ENCODE data around the gene ATP5PB. TPM values are rescaled to one million over a fixed set of nuclear protein-coding genes. Genes with fewer than 3 reads are reported as not detected.

The ATP5PB gene
- total and polyA plus RNA-seq, 4 donors, result 143 to 257 (median 223) TPM

DNA sequence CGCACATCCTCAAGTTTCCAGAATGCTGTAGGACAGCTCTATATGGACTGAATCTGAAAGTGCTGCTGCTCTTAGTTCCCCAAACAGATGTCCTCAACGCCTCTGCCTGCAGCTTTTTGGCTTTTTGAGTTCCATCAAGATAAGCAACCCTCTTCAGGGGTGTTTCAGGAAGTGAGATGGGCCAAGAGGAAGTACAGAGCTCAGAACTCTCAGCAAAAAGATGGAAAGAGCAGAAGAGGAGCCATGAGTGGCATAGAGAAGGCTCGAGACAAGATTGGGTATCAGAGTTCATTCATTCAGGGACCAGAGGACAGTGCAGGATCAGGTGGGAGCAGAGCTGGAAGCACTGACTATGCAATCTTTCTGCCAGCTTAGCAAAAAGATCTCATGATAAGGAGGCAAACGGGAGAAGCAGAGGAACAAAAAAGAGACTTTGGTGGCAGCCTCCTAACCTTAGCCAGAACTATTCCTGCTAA is 54.4 kb downstream of the ATP5PB start, which contains the start of the genes ADORA3 and TMIGD3:
TSS of gene ADORA3 (minus strand) at position 49 of the 476 bp plus-strand sequence. CDS start 279 bp downstream, outside the sequence.
TSS of gene TMIGD3 (minus strand) at position 49 of the 476 bp plus-strand sequence. CDS start 279 bp downstream, outside the sequence.
- H3K27me3 ChIP-seq (ENCODE audit: control insufficient read depth in 4 of 4, insufficient read depth in 4 of 4, low read length in 3 of 4), result no peaks in the 10 kb centered on the region
- peaks cover 2 to 15% (median 8%) of the 10 kb centered on the region in 4 donors for H3K4me1 ChIP-seq (ENCODE audit: control insufficient read depth in 4 of 4, insufficient read depth in 4 of 4, low read length in 3 of 4)
- no peak within 1 kb of the TSS for H3K9ac ChIP-seq (ENCODE audit: low read depth in 1 of 2, low read length in 2 of 2)
- 48% methylated on average over 4 of the region's 4 CpGs for WGBS
- H3K27ac ChIP-seq (ENCODE audit: low read depth in 1 of 2, low read length in 2 of 2), result peak within 1 kb of the TSS in 1 of 2 donors; percentile 19
- no peaks in the 10 kb centered on the region for H3K9me3 ChIP-seq (ENCODE audit: control insufficient read depth in 4 of 4, low read length in 3 of 4)
- no peak within 1 kb of the TSS for H3K4me3 ChIP-seq (ENCODE audit: low read depth in 1 of 3, low read length in 3 of 3)
- no peaks in the 10 kb centered on the region for H3K36me3 ChIP-seq (ENCODE audit: control insufficient read depth in 4 of 4, insufficient read depth in 3 of 4, low read depth in 1 of 4, low read length in 3 of 4)
- TF ChIP-seq TAF1 (conservative IDR thresholded peaks at IDR 0.05) (no peak), SP1 (IDR thresholded peaks at IDR 0.05) (no peak)
- TF ChIP-seq, protein P1, sequence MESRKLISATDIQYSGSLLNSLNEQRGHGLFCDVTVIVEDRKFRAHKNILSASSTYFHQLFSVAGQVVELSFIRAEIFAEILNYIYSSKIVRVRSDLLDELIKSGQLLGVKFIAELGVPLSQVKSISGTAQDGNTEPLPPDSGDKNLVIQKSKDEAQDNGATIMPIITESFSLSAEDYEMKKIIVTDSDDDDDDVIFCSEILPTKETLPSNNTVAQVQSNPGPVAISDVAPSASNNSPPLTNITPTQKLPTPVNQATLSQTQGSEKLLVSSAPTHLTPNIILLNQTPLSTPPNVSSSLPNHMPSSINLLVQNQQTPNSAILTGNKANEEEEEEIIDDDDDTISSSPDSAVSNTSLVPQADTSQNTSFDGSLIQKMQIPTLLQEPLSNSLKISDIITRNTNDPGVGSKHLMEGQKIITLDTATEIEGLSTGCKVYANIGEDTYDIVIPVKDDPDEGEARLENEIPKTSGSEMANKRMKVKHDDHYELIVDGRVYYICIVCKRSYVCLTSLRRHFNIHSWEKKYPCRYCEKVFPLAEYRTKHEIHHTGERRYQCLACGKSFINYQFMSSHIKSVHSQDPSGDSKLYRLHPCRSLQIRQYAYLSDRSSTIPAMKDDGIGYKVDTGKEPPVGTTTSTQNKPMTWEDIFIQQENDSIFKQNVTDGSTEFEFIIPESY (IDR thresholded peaks at IDR 0.05), result no peak
- TF ChIP-seq, protein P2, sequence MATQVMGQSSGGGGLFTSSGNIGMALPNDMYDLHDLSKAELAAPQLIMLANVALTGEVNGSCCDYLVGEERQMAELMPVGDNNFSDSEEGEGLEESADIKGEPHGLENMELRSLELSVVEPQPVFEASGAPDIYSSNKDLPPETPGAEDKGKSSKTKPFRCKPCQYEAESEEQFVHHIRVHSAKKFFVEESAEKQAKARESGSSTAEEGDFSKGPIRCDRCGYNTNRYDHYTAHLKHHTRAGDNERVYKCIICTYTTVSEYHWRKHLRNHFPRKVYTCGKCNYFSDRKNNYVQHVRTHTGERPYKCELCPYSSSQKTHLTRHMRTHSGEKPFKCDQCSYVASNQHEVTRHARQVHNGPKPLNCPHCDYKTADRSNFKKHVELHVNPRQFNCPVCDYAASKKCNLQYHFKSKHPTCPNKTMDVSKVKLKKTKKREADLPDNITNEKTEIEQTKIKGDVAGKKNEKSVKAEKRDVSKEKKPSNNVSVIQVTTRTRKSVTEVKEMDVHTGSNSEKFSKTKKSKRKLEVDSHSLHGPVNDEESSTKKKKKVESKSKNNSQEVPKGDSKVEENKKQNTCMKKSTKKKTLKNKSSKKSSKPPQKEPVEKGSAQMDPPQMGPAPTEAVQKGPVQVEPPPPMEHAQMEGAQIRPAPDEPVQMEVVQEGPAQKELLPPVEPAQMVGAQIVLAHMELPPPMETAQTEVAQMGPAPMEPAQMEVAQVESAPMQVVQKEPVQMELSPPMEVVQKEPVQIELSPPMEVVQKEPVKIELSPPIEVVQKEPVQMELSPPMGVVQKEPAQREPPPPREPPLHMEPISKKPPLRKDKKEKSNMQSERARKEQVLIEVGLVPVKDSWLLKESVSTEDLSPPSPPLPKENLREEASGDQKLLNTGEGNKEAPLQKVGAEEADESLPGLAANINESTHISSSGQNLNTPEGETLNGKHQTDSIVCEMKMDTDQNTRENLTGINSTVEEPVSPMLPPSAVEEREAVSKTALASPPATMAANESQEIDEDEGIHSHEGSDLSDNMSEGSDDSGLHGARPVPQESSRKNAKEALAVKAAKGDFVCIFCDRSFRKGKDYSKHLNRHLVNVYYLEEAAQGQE (IDR thresholded peaks at IDR 0.05), result no peak
- no peak for DNase-seq (ENCODE audit: low spot score)

DNA sequence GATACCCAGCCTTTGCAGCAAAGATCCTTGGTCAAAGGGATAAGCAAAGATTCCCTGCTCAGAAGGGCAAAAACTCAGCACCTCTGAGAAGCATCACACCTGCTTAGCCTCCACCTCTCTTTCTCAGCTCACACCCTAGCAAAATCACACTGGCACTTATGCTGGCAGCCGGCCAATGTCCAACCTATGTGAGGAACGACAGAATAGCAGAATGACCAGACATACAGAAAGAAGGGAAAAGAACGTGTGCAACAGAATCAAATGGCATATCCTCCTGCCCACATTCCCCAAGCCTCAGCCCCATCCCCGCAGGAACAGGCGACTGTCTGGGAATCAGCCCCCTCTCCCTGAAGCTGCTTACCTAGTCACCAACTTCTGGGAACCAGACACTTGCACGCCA is 54.8 kb downstream of the ATP5PB start:
- no peaks in the 10 kb centered on the region for H3K27me3 ChIP-seq (ENCODE audit: control insufficient read depth in 4 of 4, insufficient read depth in 4 of 4, low read length in 3 of 4)
- DNase-seq (ENCODE audit: low spot score), result no peak
- no peak for TF ChIP-seq HNF4G (IDR thresholded peaks at IDR 0.05)
- TF ChIP-seq GABPA (IDR thresholded peaks at IDR 0.05 in 1 of 2, conservative IDR thresholded peaks at IDR 0.05 in 1 of 2), result no peak
- TF ChIP-seq JUND (IDR thresholded peaks at IDR 0.05), result no peak
- TF ChIP-seq, protein P3, sequence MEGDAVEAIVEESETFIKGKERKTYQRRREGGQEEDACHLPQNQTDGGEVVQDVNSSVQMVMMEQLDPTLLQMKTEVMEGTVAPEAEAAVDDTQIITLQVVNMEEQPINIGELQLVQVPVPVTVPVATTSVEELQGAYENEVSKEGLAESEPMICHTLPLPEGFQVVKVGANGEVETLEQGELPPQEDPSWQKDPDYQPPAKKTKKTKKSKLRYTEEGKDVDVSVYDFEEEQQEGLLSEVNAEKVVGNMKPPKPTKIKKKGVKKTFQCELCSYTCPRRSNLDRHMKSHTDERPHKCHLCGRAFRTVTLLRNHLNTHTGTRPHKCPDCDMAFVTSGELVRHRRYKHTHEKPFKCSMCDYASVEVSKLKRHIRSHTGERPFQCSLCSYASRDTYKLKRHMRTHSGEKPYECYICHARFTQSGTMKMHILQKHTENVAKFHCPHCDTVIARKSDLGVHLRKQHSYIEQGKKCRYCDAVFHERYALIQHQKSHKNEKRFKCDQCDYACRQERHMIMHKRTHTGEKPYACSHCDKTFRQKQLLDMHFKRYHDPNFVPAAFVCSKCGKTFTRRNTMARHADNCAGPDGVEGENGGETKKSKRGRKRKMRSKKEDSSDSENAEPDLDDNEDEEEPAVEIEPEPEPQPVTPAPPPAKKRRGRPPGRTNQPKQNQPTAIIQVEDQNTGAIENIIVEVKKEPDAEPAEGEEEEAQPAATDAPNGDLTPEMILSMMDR (IDR thresholded peaks at IDR 0.05; ENCODE audit: low read depth, low read length, missing input control), result no peak
- no peak for TF ChIP-seq FOXA1 (IDR thresholded peaks at IDR 0.05)
- no peak for TF ChIP-seq EGR1 (IDR thresholded peaks at IDR 0.05; ENCODE audit: low read depth in 2 of 2)
- no peak for TF ChIP-seq YY1 (IDR thresholded peaks at IDR 0.05)
- TF ChIP-seq HNF4A (conservative IDR thresholded peaks at IDR 0.05), result no peak
- no peak for TF ChIP-seq SP1 (IDR thresholded peaks at IDR 0.05)
- TF ChIP-seq, protein P2 (IDR thresholded peaks at IDR 0.05), result no peak
- TF ChIP-seq FOXA2 (IDR thresholded peaks at IDR 0.05), result no peak
- TF ChIP-seq, protein P1 (IDR thresholded peaks at IDR 0.05), result no peak
- TF ChIP-seq RXRA (IDR thresholded peaks at IDR 0.05), result no peak
- TF ChIP-seq NR2F2 (IDR thresholded peaks at IDR 0.05), result no peak
- TF ChIP-seq RAD21 (IDR thresholded peaks at IDR 0.05), result no peak
- TF ChIP-seq, protein P4, sequence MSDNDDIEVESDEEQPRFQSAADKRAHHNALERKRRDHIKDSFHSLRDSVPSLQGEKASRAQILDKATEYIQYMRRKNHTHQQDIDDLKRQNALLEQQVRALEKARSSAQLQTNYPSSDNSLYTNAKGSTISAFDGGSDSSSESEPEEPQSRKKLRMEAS (IDR thresholded peaks at IDR 0.05), result no peak
- TF ChIP-seq, protein P5, sequence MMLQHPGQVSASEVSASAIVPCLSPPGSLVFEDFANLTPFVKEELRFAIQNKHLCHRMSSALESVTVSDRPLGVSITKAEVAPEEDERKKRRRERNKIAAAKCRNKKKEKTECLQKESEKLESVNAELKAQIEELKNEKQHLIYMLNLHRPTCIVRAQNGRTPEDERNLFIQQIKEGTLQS (IDR thresholded peaks at IDR 0.05), result no peak
- TF ChIP-seq TAF1 (conservative IDR thresholded peaks at IDR 0.05), result no peak
- H3K9me3 ChIP-seq (ENCODE audit: control insufficient read depth in 4 of 4, low read length in 3 of 4), result no peaks in the 10 kb centered on the region
- no peaks in the 10 kb centered on the region for H3K36me3 ChIP-seq (ENCODE audit: control insufficient read depth in 4 of 4, insufficient read depth in 3 of 4, low read depth in 1 of 4, low read length in 3 of 4)
- H3K4me1 ChIP-seq (ENCODE audit: control insufficient read depth in 4 of 4, insufficient read depth in 4 of 4, low read length in 3 of 4), result peaks cover 3 to 19% (median 10%) of the 10 kb centered on the region in 4 donors
- no peak overlapping the region for H3K27ac ChIP-seq (ENCODE audit: low read depth in 1 of 2, low read length in 2 of 2)
- no peak overlapping the region for H3K4me3 ChIP-seq (ENCODE audit: low read depth in 1 of 3, low read length in 3 of 3)
- WGBS, result 58% methylated on average over 6 of the region's 6 CpGs
- no peak overlapping the region for H3K9ac ChIP-seq (ENCODE audit: low read depth in 1 of 2, low read length in 2 of 2)
